Neural cell (in vitro differentiated cells): ENCODE results near the gene FCHO2. TPM values are rescaled to one million over a fixed set of nuclear protein-coding genes. Genes with fewer than 3 reads are reported as not detected.

Source experiments
- H2AFZ ChIP-seq: fragments of 200-600, 300-800 bp; sonication (generic), shearing (Covaris generic); 2 replicates; pipeline ENCODE4 v1.6.0; 2014; ENCODE audit warnings: low read depth, mild to moderate bottlenecking, antibody characterized with exemption, low read length, moderate library complexity
- H3F3A ChIP-seq: fragments of 200-600 bp; shearing (Covaris generic); 2 replicates; pipeline ENCODE4 v1.6.1; 2016; ENCODE audit warnings: mild to moderate bottlenecking, moderate library complexity, mixed read lengths, antibody characterized with exemption, low read length; ENCODE audit not compliant: insufficient read depth, poor library complexity, severe bottlenecking
- H3K27ac ChIP-seq: fragments of 200-600, 300-800 bp; sonication (generic), shearing (Covaris generic); 2 replicates; pipeline ENCODE4 v1.5.1; 2014; ENCODE audit warnings: mild to moderate bottlenecking, low read length, moderate library complexity
- H3K27me3 ChIP-seq: fragments of 300-800, 200-600 bp; sonication (generic), shearing (Covaris generic); 2 replicates; pipeline ENCODE4 v1.6.0; 2014; ENCODE audit warnings: mild to moderate bottlenecking, low read depth, low read length, moderate library complexity; ENCODE audit not compliant: insufficient read depth
- H3K36me3 ChIP-seq: fragments of 300-800, 200-600 bp; sonication (generic), shearing (Covaris generic); 2 replicates; pipeline ENCODE4 v1.5.1; 2014; ENCODE audit warnings: mild to moderate bottlenecking, antibody characterized with exemption, low read length, moderate library complexity; ENCODE audit not compliant: insufficient read depth
- H3K4me2 ChIP-seq: fragments of 300-800, 200-600 bp; sonication (generic), shearing (Covaris generic); 2 replicates; pipeline ENCODE4 v1.6.0; 2014; ENCODE audit warnings: mild to moderate bottlenecking, low read length
- H3K4me3 ChIP-seq: fragments of 300-800, 200-600 bp; sonication (generic), shearing (Covaris generic); 2 replicates; pipeline ENCODE4 v1.5.1; 2014; ENCODE audit warnings: mild to moderate bottlenecking, low read length, moderate library complexity
- H3K79me2 ChIP-seq: fragments of 200-600 bp; shearing (Covaris generic); replicated peaks from 2 replicates; pipeline ENCODE4 v1.6.0; 2014; ENCODE audit warnings: mild to moderate bottlenecking, low read length, moderate library complexity; ENCODE audit not compliant: insufficient read depth
- H3K9ac ChIP-seq: fragments of 300-800, 200-600 bp; sonication (generic), shearing (Covaris generic); 2 replicates; pipeline ENCODE4 v1.6.1; 2016; ENCODE audit warnings: mild to moderate bottlenecking, low read length, mixed read lengths
- H3K9me2 ChIP-seq: fragments of 200-600 bp; shearing (Covaris generic); 2 replicates; pipeline ENCODE4 v1.6.1; 2016; ENCODE audit warnings: mild to moderate bottlenecking, low read length, mixed read lengths; ENCODE audit not compliant: insufficient read depth
- H3K9me3 ChIP-seq: fragments of 200-600, 300-800 bp; sonication (generic), shearing (Covaris generic); 2 replicates; pipeline ENCODE4 v1.6.1; 2016; ENCODE audit warnings: mild to moderate bottlenecking, mixed run types, low read length, moderate library complexity, mixed read lengths
- H4K20me1 ChIP-seq: fragments of 200-600 bp; shearing (Covaris generic); 2 replicates; pipeline ENCODE4 v1.6.1; 2016; ENCODE audit warnings: mild to moderate bottlenecking, mixed run types; ENCODE audit not compliant: insufficient read depth
- EP300 ChIP-seq: fragments of 450-650 bp; conservative IDR thresholded peaks from 2 replicates; pipeline ENCODE4 v1.6.1; 2014; ENCODE audit warnings: antibody characterized with exemption, mild to moderate bottlenecking, moderate library complexity; ENCODE audit not compliant: poor library complexity, severe bottlenecking
- EZH2 ChIP-seq: fragments of 200-600, 300-800 bp; shearing (Covaris generic), sonication (generic); IDR thresholded peaks from 2 replicates; pipeline ENCODE4 v1.6.1; 2014; ENCODE audit warnings: antibody characterized with exemption, low read length, borderline replicate concordance, mild to moderate bottlenecking; ENCODE audit not compliant: insufficient read depth, poor library complexity, severe bottlenecking
- MXI1 ChIP-seq: fragments of 450-650 bp; conservative IDR thresholded peaks from 2 replicates; pipeline ENCODE4 v1.6.1; 2014; ENCODE audit warnings: antibody characterized with exemption, mild to moderate bottlenecking; ENCODE audit not compliant: poor library complexity, severe bottlenecking
- POLR2AphosphoS5 ChIP-seq: IDR thresholded peaks from 2 replicates; pipeline ENCODE4 v1.6.1; 2012
- RAD21 ChIP-seq: fragments of 450-650 bp; conservative IDR thresholded peaks from 2 replicates; pipeline ENCODE4 v1.6.1; 2014; ENCODE audit warnings: antibody characterized with exemption, mild to moderate bottlenecking, moderate library complexity
- SMC3 ChIP-seq: fragments of 450-650 bp; conservative IDR thresholded peaks from 2 replicates; pipeline ENCODE4 v1.6.1; 2014; ENCODE audit warnings: antibody characterized with exemption, mild to moderate bottlenecking, moderate library complexity; ENCODE audit not compliant: poor library complexity
- TAF1 ChIP-seq: IDR thresholded peaks from 2 replicates; pipeline ENCODE4 v1.6.1; 2012; ENCODE audit warnings: low read depth
- polyA plus RNA-seq: library from polyadenylated mRNA; depleted of rRNA; stranded (reverse); fragments of >200 nt; gene quantifications from 2 replicates; pipeline ENCODE4 v1.2.3, GENCODE V29; 2014
- TF ChIP-seq, protein P1 (sequence below): IDR thresholded peaks from 2 replicates; pipeline ENCODE4 v1.6.1; 2012; ENCODE audit warnings: borderline replicate concordance
- TF ChIP-seq, protein P2 (sequence below): fragments of 450-650 bp; IDR thresholded peaks from 2 replicates; pipeline ENCODE4 v1.5.1; 2014; ENCODE audit warnings: antibody characterized with exemption, mild to moderate bottlenecking, moderate library complexity; ENCODE audit not compliant: poor library complexity, severe bottlenecking

FCHO2 gene
- polyA plus RNA-seq, 1 donor from 2014 or later, result 24.3 TPM

DNA sequence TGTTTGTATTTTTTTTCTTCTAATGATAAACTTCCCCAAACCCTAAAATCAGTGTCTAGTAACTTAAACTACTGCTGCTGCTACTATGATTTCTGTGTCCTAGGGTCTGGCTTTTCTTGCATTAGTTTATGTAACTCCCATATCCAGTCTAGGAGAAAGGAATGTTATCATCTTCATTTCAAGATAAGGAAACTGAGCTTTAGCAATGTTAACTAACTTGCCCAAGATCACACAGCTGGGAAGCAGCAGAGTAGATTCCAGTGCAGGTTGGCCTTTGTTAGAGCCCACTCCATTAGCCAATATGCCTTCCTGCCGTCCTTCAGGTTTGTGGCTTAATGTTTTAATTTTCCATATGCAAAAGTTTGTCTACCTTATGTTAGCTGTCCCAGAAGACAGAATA is 175.0 kb downstream of the FCHO2 start:
- Histone ChIP-seq H3K9ac (no peak overlapping the region), H3K27ac (no peak overlapping the region), H3K4me3 (no peak overlapping the region), H4K20me1 (no peaks in the 10 kb centered on the region), H3K4me2 (no peak overlapping the region), H3K9me2 (no peaks in the 10 kb centered on the region), H3F3A (no peaks in the 10 kb centered on the region), H3K36me3 (no peaks in the 10 kb centered on the region), H3K9me3 (no peaks in the 10 kb centered on the region), H3K27me3 (no peaks in the 10 kb centered on the region), H3K79me2 (no peaks in the 10 kb centered on the region), H2AFZ (no peak overlapping the region)
- TF ChIP-seq, protein P1, sequence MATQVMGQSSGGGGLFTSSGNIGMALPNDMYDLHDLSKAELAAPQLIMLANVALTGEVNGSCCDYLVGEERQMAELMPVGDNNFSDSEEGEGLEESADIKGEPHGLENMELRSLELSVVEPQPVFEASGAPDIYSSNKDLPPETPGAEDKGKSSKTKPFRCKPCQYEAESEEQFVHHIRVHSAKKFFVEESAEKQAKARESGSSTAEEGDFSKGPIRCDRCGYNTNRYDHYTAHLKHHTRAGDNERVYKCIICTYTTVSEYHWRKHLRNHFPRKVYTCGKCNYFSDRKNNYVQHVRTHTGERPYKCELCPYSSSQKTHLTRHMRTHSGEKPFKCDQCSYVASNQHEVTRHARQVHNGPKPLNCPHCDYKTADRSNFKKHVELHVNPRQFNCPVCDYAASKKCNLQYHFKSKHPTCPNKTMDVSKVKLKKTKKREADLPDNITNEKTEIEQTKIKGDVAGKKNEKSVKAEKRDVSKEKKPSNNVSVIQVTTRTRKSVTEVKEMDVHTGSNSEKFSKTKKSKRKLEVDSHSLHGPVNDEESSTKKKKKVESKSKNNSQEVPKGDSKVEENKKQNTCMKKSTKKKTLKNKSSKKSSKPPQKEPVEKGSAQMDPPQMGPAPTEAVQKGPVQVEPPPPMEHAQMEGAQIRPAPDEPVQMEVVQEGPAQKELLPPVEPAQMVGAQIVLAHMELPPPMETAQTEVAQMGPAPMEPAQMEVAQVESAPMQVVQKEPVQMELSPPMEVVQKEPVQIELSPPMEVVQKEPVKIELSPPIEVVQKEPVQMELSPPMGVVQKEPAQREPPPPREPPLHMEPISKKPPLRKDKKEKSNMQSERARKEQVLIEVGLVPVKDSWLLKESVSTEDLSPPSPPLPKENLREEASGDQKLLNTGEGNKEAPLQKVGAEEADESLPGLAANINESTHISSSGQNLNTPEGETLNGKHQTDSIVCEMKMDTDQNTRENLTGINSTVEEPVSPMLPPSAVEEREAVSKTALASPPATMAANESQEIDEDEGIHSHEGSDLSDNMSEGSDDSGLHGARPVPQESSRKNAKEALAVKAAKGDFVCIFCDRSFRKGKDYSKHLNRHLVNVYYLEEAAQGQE, result no peak
- TF ChIP-seq, protein P2, sequence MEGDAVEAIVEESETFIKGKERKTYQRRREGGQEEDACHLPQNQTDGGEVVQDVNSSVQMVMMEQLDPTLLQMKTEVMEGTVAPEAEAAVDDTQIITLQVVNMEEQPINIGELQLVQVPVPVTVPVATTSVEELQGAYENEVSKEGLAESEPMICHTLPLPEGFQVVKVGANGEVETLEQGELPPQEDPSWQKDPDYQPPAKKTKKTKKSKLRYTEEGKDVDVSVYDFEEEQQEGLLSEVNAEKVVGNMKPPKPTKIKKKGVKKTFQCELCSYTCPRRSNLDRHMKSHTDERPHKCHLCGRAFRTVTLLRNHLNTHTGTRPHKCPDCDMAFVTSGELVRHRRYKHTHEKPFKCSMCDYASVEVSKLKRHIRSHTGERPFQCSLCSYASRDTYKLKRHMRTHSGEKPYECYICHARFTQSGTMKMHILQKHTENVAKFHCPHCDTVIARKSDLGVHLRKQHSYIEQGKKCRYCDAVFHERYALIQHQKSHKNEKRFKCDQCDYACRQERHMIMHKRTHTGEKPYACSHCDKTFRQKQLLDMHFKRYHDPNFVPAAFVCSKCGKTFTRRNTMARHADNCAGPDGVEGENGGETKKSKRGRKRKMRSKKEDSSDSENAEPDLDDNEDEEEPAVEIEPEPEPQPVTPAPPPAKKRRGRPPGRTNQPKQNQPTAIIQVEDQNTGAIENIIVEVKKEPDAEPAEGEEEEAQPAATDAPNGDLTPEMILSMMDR, result no peak
- TF ChIP-seq MXI1 (no peak), EP300 (no peak), POLR2AphosphoS5 (no peak), TAF1 (no peak), SMC3 (no peak), RAD21 (no peak), EZH2 (no peak)

DNA sequence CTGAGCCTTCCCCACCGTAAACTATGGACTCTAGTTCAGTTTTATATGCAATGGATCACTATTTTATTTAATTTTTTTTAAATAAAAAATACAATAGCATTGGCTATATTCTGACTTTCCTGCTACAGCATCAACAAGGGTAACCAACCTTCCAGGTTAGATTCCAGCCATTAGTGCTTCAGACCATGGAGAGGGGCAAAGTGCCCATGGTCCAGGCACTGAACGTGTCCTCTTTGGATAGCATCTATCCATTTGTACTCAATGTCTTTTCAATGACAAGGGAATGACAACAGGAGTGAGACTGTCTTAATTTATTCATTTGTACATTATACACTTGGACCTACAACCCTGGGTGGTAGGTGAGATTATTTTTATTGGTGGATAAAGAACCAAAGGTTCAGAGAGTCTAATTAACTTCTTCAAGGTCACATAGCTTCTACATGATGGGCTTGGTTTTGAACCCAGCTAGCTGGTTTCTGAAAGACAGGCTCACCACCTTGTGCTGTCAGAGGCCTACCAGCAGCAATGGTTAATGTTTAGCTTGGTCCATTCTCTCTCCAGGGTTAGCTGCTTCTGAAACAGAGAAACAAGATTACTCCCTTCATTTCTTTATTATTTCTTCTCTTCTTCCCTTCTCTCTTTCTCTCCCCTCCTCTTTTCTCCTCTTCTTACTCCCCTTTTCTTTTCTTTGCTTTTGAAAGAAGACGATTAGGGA is 176.0 kb downstream of the FCHO2 start:
- no peaks in the 10 kb centered on the region for H3F3A ChIP-seq
- no peaks in the 10 kb centered on the region for H3K79me2 ChIP-seq
- H3K27me3 ChIP-seq, result no peaks in the 10 kb centered on the region
- no peaks in the 10 kb centered on the region for H3K9me2 ChIP-seq
- no peak overlapping the region for H3K27ac ChIP-seq
- H3K36me3 ChIP-seq, result no peaks in the 10 kb centered on the region
- no peaks in the 10 kb centered on the region for H4K20me1 ChIP-seq
- no peak overlapping the region for H3K4me2 ChIP-seq
- TF ChIP-seq, protein P2, result no peak
- no peak overlapping the region for H3K4me3 ChIP-seq
- H3K9me3 ChIP-seq, result no peaks in the 10 kb centered on the region
- no peak overlapping the region for H2AFZ ChIP-seq
- H3K9ac ChIP-seq, result no peak overlapping the region
